GM12873 (cell line): ENCODE data around the gene ADCY1.

Source experiments
- CTCF ChIP-seq: IDR thresholded peaks from 2 replicates; pipeline ENCODE4 v1.5.1; 2012; ENCODE audit warnings: low read depth, mild to moderate bottlenecking, moderate library complexity, low read length, control low read depth; ENCODE audit not compliant: insufficient read depth; ENCODE audit errors: missing control alignments

The ADCY1 gene

GRCh38 chr7:45662540-45663166 is 88.5 kb downstream of the ADCY1 start:
- TF ChIP-seq CTCF: no peak

DNA sequence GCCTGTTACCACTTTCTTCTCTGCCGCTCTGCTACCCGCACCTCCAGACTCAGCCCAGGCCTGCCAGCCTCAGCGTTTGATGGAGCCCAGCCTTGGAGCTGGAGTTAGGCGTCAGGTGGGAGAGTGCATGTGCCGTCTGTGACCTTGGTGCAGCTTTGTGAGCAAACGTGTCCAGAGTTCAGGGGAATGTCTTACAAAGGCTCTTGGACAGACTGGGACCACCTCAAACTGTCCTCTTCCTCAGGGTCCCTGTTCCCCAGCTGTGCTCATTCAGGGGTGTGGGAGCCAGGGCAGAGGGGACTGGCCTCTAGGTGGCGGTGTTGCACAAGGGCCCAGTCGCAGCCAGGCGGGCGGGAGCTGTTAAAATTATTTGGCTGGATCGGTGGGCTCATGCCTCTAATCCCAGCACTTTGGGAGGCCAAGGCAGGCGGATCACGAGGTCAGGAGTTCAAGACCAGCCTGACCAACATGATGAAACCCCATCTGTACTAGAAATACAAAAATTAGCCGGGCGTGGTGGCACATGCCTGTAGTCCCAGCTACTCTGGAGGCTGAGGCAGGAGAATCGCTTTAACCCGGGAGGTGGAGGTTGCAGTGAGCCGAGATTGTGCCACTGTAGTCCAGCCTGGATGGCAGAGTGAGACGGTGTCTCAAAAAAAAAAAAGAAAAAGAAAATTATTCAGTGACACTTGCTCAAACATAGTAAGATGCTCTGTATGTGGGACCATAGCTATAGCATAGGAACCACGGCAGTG is 89.2 kb downstream of the ADCY1 start:
- peak; percentile 64 for TF ChIP-seq CTCF

DNA sequence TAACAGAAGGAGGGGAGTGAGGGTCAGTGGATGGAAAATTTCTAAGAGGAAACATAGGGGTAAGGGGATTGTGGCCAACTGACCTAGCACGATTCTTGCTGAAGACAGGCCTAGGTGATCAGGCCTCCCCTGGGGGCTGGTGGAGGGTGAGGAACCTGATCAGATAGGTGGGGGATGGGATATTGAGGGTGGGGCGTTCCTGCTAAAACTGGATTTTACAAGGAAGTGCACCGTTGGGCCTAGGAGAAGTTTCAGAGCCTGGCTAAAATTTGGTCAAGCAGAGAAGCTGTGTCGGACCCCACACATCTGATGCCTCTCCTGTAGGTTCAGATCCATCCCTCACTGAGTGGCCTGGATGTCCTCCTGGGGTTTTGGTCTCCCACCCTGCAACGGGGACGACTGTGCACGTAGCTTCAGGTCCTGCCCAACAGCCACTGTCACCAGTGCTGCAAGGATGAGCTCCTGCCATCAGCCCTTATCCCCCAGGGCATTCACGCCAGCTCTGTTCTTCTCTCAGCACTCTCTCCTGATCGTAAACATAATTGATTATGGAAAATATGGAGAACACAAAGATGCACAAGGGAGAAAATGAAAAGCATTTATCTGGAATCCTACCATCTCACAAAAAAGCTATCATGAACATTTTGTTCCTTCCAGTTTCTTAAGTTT is 89.9 kb downstream of the ADCY1 start:
- no peak for TF ChIP-seq CTCF

DNA sequence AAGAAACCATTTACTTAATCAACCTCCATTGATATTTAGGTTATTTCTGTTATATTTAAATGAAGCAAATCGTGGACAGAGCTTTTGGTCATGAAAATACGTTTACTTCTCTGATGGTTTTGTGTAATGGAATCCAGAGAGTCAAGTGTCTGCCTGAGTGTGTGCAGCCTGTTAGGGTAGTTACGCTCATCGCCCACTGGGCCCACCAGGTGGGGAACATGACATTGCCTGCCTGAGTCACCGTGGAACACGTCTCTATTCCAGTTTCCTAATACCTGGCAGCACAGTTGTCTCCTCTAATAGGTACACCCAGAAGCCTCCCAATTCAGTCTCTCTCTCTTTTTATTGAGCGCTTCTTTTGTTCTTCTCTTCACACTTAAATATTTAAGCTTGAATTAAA is 91.0 kb downstream of the ADCY1 start:
- TF ChIP-seq CTCF: no peak

DNA sequence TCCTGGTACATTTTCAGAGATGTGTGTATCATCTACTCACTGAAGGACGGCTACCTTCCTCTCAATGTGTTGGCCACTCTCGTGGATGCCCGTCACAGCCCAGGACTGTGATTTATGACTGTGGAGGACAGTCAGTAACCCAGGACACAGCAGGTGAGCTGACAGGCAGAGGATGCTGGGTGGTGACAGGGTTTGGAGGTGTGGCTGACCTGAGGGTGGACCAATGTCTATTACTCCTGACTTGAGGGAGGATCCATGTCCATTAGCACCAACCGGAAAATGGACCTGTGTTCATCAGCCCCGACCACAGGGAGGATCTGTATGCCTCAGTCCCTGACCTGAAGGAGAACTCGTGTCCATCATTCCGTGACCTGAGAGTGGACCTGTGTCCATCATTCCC is 96.1 kb downstream of the ADCY1 start:
- no peak for TF ChIP-seq CTCF

DNA sequence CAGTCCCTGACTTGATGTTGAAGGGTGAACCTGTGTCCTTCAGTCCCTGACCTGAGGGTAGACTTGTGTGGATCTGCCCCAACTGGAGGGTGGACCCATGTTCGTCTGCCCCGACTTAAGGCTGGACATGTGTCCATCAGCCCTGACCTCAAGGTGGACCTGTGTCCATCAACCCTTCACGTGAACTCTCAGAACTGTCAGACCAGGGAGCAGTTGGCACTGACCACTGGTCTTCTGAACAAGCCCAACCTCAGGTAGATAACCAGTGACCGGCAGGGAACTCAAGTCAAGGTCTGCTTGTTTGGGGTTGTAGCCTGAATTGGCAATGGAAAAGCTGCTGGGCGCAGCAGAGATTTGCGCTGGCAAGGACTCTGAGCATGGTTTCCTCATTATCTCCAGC is 96.5 kb downstream of the ADCY1 start:
- TF ChIP-seq CTCF: no peak

DNA sequence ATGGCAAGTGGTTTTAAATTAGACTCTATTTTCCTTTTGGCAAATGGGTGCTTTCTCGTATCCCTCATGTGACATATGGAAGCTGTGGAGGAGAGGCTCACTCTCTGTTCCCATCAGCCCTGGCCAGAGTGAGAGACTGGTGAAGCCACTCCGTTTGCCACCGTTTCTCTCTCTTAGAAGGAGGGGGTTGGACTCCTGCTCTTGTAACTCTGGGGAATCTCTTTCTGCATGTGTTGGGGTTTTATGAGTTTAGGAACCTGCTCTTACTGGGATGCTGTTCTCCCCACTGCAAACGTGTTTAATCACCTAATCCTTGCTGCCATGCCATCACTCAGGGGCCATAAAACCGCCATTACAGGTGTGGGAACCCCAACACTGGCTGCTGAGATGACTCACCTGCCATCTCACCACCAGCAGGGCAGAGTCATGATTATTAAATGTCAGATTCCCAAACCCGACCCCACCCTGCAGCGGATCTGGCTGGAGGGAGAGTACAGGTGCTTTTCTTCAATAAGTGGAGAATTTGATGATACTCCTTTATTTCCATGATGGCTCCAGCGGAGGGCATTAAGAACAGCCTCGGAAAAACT is 103.2 kb downstream of the ADCY1 start:
- no peak for TF ChIP-seq CTCF
